Measurements from ENCODE around the gene EHMT2.
A peak's percentile ranks its signal among the peaks of the same experiment; 100 is the strongest.
"Not testable (repeated sequence)": the region's sequence is repeated elsewhere in the genome, so short reads cannot be mapped to it uniquely, and the experiment has no call there.

Gene EHMT2

DNA sequence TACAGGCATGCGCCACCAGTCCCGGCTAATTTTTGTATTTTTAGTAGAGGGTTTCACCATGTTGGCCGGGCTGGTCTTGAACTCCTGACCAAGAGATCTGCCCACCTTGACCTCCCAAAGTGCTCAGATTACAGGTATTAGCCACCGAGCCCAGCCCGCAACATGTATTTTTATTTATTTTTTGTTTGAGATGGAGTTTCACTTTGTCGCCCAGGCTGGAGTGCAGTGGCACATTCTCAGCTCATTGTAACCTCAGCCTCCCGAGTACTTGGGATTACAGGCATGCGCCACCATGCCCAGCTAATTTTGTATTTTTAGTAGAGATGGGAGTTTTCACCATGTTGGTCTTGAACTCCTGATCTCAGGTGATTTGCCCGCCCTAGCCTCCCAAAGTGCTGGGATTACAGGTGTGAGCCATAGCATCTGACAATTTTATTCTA is 59.4 kb downstream of the EHMT2 start:
- DNase-seq (ENCODE audit: low read depth), result not testable (repeated sequence)

DNA sequence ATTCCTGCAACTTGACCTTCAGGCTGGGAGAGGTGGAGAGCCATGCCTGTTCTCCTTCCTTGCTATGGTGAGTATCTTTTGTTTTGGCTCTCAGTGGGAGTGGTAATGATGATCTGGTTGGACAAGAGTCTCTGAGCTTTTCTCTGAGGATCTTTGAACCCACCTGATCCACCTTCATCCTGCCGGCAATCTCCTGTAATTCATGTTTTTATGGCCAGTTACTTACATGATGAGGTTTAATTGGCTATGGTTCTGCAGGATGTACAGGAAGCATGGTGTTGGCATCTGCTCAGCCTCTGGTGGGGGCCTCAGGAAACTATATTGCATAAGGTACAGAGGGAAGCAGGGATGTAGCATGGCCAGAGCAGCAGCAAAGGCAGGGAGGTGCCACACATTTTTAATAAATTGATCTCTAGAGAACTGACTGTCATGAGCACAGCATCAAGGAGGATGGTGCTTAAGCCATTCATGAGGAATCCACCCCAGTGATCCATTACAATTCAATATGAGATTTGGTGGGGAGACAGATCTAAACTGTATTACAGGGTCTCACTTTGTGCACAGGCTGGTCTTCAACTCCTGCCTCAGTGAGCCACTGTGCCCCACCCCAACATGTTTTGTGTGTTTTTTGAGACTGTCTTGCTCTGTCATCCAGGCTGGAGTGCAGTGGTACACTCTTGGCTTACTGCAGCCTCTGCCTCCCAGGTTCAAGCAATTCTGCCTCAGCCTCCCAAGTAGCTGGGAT is 60.0 kb downstream of the EHMT2 start:
- no peak for DNase-seq (ENCODE audit: low read depth)

GRCh38 chr6:31836474-31837368 is 60.8 kb downstream of the EHMT2 start:
- no peak for DNase-seq (ENCODE audit: low read depth)

GRCh38 chr6:31836047-31836473 is 61.4 kb downstream of the EHMT2 start:
- DNase-seq (ENCODE audit: low read depth), result no peak

GRCh38 chr6:31834367-31835250 is 62.9 kb downstream of the EHMT2 start:
- peak; percentile 67 for DNase-seq (ENCODE audit: low read depth)

DNA sequence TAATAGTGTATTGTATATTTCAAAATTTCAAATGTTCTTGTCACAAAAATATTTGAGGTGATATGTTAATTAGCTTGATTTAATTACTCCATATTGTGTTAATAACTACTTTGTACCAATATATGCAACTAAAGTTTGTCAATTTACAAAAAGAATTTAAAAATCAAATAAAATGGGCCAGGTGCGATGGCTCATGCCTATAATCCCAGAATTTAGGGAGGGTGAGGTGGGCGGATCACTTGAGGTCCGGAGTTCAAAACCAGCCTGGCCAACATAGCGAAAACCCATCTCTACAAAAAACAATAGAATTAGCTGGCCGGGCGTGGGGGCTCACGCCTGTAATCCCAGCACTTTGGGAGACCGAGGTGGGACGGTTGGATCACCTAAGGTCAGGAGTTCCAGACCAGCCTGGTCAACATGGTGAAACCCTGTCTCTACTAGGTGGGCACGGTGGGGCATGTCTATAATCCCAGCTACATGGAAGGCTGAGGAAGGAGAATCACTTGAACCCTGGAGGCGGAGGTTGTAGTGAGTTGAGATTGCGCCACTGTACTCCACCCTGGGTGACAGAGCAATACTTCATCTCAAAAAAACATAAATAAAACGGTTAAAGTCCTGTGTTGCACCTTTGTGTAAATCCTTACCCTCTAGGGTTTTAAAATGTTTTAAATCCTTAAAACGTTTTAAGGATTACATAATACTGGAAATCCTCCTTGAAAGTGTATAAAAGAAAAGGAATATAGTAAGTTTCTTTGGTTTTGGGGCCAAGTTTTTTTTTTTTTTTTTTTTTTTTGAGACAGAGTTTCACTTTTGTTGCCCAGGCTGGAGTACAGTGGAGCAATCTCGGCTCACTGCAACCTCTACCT is 65.9 kb downstream of the EHMT2 start:
- no peak for DNase-seq (ENCODE audit: low read depth)

- no peak for DNase-seq (ENCODE audit: low read depth)
Observed at GRCh38 chr6:31830886-31831335, 66.6 kb downstream of the EHMT2 start.
